Measurements from ENCODE around the gene VPS51. TPM values are rescaled to one million over a fixed set of nuclear protein-coding genes. Genes with fewer than 3 reads are reported as not detected.

Gene VPS51
- total RNA-seq, result 100 to 1,000 TPM; 206 to 360 TPM

GRCh38 chr11:65095974-65096806 is at the start of gene VPS51:
Gene VPS51 (plus strand): TSS chr11:65096214. CDS start chr11:65096251, 37 bp downstream.
- ATAC-seq (peak; percentile 95), DNase-seq (peak; percentile 88 to 95 (median 94))
- H3K27me3 ChIP-seq, result no peaks in the 10 kb centered on the region
- no peaks in the 10 kb centered on the region for H3K36me3 ChIP-seq (replicated peaks in 1 of 2; ENCODE audit: insufficient read depth in 1 of 2, low read depth in 2 of 2)
- peaks cover 34% of the 10 kb centered on the region for H3K4me1 ChIP-seq
- peak within 1 kb of the TSS; percentile 83 to 84 for H3K4me3 ChIP-seq
- peak within 1 kb of the TSS; percentile 84 to 99 (median 94) for H3K27ac ChIP-seq
- WGBS, 2 donors, result 0 to 1% methylated on average over 8 to 40 of the region's 52 CpGs
- no peaks in the 10 kb centered on the region for H3K9me3 ChIP-seq
- intact Hi-C loops (cut with DNase I), result no loop called here
- TF ChIP-seq POLR2A (IDR thresholded peaks at IDR 0.05) (peak; percentile 68 to 86 (median 85)), CTCF (IDR thresholded peaks at IDR 0.05) (peak in 3 of 7 experiments; percentile 17 to 39 (median 30))

- ATAC-seq, result no peak
- no peaks in the 10 kb centered on the region for H3K36me3 ChIP-seq (replicated peaks in 1 of 2; ENCODE audit: insufficient read depth in 1 of 2, low read depth in 2 of 2)
- no peak overlapping the region for H3K27ac ChIP-seq
- peaks cover 2% of the 10 kb centered on the region for H3K4me1 ChIP-seq
- WGBS, 2 donors, result 49 to 74% methylated on average over 33 to 55 of the region's 56 CpGs
- intact Hi-C loops (cut with DNase I), result no loop called here
- H3K27me3 ChIP-seq, result no peaks in the 10 kb centered on the region
- no peak for DNase-seq
- H3K9me3 ChIP-seq, result no peaks in the 10 kb centered on the region
- TF ChIP-seq CTCF (IDR thresholded peaks at IDR 0.05) (no peak), POLR2A (IDR thresholded peaks at IDR 0.05) (no peak)
- no peak overlapping the region for H3K4me3 ChIP-seq
These were observed 48.2 kb upstream of the VPS51 start for GRCh38 chr11:65047581-65048422.

- Histone ChIP-seq H3K27me3 (no peaks in the 10 kb centered on the region), H3K36me3 (replicated peaks in 1 of 2; ENCODE audit: insufficient read depth in 1 of 2, low read depth in 2 of 2) (no peaks in the 10 kb centered on the region), H3K9me3 (no peaks in the 10 kb centered on the region), H3K4me3 (no peak overlapping the region), H3K27ac (no peak overlapping the region), H3K4me1 (no peaks in the 10 kb centered on the region)
- intact Hi-C loops (cut with DNase I), result no loop called here
- ATAC-seq (no peak), DNase-seq (no peak)
- TF ChIP-seq CTCF (IDR thresholded peaks at IDR 0.05), result no peak
- TF ChIP-seq POLR2A (IDR thresholded peaks at IDR 0.05), result no peak
- WGBS, 2 donors, result 82 to 85% methylated on average over 9 of the region's 9 CpGs
These were observed 44.6 kb upstream of the VPS51 start for GRCh38 chr11:65051398-65051858.

- H3K36me3 ChIP-seq (replicated peaks in 1 of 2; ENCODE audit: insufficient read depth in 1 of 2, low read depth in 2 of 2), result no peaks in the 10 kb centered on the region
- H3K9me3 ChIP-seq, result no peaks in the 10 kb centered on the region
- WGBS, 2 donors, result 62 to 64% methylated on average over 8 of the region's 8 CpGs
- no peaks in the 10 kb centered on the region for H3K27me3 ChIP-seq
- intact Hi-C loops (cut with DNase I), result no loop called here
- ATAC-seq (no peak), DNase-seq (no peak)
- no peak overlapping the region for H3K27ac ChIP-seq
- H3K4me1 ChIP-seq, result no peaks in the 10 kb centered on the region
- H3K4me3 ChIP-seq, result no peak overlapping the region
- TF ChIP-seq CTCF (IDR thresholded peaks at IDR 0.05) (no peak), POLR2A (IDR thresholded peaks at IDR 0.05) (no peak)
These were observed 42.0 kb upstream of the VPS51 start for GRCh38 chr11:65053827-65054508.
